Peyer's patch (tissue), 4 donors: ENCODE results near the gene KRTAP4-11. TPM values are rescaled to one million over a fixed set of nuclear protein-coding genes. Genes with fewer than 3 reads are reported as not detected.

ENCODE experiments used
- DNase-seq, 3 donors: peaks; one replicate each; pipeline ENCODE4 v3.0.0-alpha.2; 2017 to 2019
- H3K27ac ChIP-seq, 4 donors: fragments of 200-600 bp; sonication (generic); one replicate each; pipeline ENCODE4 v1.5.1; 2016 to 2019
- H3K27me3 ChIP-seq, 2 donors: fragments of 200-600 bp; sonication (generic); one replicate each; pipeline ENCODE4 v1.5.1; 2019
- H3K36me3 ChIP-seq, 3 donors: fragments of 200-600 bp; sonication (generic); one replicate each; pipeline ENCODE4 v1.5.1; 2016 to 2019
- H3K4me1 ChIP-seq, 4 donors: fragments of 200-600 bp; sonication (generic); one replicate each; pipeline ENCODE4 v1.5.1; 2016 to 2019
- H3K4me3 ChIP-seq, 4 donors: fragments of 200-600 bp; sonication (generic); 1 replicate in 3 of 4; 2 replicates in 1 of 4; pipeline ENCODE4 v1.5.1; 2016 to 2019; ENCODE audit warnings: mild to moderate bottlenecking in 1 of 4
- H3K9me3 ChIP-seq, 4 donors: fragments of 200-600 bp; sonication (generic); one replicate each; pipeline ENCODE4 v1.5.1; 2016 to 2019; ENCODE audit warnings: mild to moderate bottlenecking in 1 of 4
- POLR2A ChIP-seq, 2 donors: fragments of 450-650 bp; IDR thresholded peaks; one replicate each; pipeline ENCODE4 v1.5.1; 2017; ENCODE audit warnings: antibody characterized with exemption in 2 of 2, mild to moderate bottlenecking in 2 of 2, moderate library complexity in 2 of 2
- total RNA-seq, 4 donors: library from RNA; depleted of rRNA; stranded (reverse); fragments of >200 nt; gene quantifications; one replicate each; pipeline ENCODE4 v1.1.0, GENCODE V29; 2016
- TF ChIP-seq, protein P1 (sequence below), 6 experiments: fragments of 450-650 bp in 4 of 6; fragments of 200-600 bp in 2 of 6; sonication (generic) in 1 of 6; IDR thresholded peaks; one replicate each; pipeline ENCODE4 v1.5.1; 2017 to 2019; ENCODE audit warnings: antibody characterized with exemption in 6 of 6, mild to moderate bottlenecking in 3 of 6, moderate library complexity in 1 of 6

The KRTAP4-11 gene
- total RNA-seq, 4 donors from 2014 or later, result not detected

DNA sequence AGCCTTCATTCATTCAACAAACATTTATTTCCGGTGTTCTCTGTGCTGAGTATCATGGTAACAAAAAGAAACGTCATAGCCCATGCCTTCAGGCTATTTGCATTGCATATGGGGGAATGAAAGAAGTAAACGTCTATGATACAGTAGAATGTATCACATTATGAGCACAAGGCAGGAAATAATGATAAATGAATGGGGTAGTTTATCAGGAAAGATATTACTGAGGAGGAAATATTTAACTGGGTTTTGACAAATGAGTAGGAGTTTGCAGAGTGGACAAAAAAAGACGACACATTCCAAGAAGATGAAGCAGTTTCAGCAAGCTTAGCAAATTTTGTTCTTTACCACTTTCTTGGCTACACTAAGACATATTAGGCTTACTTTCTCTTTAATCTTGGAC is 35.5 kb downstream of the KRTAP4-11 start:
- TF ChIP-seq, protein P1, sequence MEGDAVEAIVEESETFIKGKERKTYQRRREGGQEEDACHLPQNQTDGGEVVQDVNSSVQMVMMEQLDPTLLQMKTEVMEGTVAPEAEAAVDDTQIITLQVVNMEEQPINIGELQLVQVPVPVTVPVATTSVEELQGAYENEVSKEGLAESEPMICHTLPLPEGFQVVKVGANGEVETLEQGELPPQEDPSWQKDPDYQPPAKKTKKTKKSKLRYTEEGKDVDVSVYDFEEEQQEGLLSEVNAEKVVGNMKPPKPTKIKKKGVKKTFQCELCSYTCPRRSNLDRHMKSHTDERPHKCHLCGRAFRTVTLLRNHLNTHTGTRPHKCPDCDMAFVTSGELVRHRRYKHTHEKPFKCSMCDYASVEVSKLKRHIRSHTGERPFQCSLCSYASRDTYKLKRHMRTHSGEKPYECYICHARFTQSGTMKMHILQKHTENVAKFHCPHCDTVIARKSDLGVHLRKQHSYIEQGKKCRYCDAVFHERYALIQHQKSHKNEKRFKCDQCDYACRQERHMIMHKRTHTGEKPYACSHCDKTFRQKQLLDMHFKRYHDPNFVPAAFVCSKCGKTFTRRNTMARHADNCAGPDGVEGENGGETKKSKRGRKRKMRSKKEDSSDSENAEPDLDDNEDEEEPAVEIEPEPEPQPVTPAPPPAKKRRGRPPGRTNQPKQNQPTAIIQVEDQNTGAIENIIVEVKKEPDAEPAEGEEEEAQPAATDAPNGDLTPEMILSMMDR (IDR thresholded peaks at IDR 0.05), result no peak
- TF ChIP-seq POLR2A (IDR thresholded peaks at IDR 0.05), result no peak
- Histone ChIP-seq H3K27ac (no peak overlapping the region), H3K27me3 (no peaks in the 10 kb centered on the region), H3K4me1 (no peaks in the 10 kb centered on the region), H3K4me3 (no peak overlapping the region), H3K36me3 (no peaks in the 10 kb centered on the region), H3K9me3 (no peaks in the 10 kb centered on the region)
- DNase-seq, result no peak

DNA sequence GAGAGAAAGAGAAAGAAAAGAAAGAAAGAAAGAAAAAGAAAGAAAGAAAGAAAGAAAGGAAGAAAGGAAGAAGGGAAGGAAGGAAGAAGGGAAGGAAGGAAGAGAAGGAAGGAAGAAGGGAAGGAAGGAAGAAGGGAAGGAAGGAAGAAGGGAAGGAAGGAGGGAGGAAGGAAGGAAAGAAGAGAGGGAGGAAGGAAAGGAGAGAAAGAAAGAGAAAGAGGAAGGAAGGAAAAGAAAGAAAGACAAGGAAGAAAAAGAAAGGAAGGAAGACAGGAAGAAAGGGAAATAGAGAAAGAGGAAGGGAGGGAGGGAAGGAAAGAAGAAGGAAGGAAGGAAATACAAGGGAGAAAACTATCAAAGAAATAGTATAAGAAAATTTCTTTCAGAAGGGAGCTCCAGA is 41.4 kb downstream of the KRTAP4-11 start:
- no peaks in the 10 kb centered on the region for H3K4me1 ChIP-seq
- H3K27ac ChIP-seq, result no peak overlapping the region
- TF ChIP-seq, protein P1 (IDR thresholded peaks at IDR 0.05), result no peak
- TF ChIP-seq POLR2A (IDR thresholded peaks at IDR 0.05), result no peak
- no peaks in the 10 kb centered on the region for H3K36me3 ChIP-seq
- H3K9me3 ChIP-seq, result no peaks in the 10 kb centered on the region
- no peaks in the 10 kb centered on the region for H3K27me3 ChIP-seq
- no peak overlapping the region for H3K4me3 ChIP-seq
- DNase-seq, result no peak

DNA sequence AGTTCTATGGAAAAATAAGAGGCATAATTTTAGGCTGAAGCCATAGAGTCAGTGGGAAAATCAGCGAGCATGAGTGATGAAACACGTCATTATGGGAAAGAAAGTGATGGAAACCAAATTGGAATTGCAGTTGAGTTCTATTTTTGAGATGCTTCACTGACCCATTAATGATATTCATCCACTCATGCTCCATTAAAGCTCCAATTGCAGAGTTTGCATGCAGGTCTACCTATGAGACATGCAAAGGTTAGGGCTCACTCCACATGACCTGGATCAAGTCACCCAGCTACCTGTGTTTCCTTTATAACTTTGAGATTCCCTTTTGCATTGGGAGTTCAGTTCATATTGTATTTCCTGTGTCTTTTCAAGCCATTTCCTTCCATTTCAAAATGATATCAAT is 44.5 kb downstream of the KRTAP4-11 start:
- DNase-seq, result no peak
- Histone ChIP-seq H3K9me3 (no peaks in the 10 kb centered on the region), H3K4me3 (no peak overlapping the region), H3K4me1 (no peaks in the 10 kb centered on the region), H3K27ac (no peak overlapping the region), H3K36me3 (no peaks in the 10 kb centered on the region), H3K27me3 (no peaks in the 10 kb centered on the region)
- TF ChIP-seq POLR2A (IDR thresholded peaks at IDR 0.05), result no peak
- TF ChIP-seq, protein P1 (IDR thresholded peaks at IDR 0.05), result no peak

DNA sequence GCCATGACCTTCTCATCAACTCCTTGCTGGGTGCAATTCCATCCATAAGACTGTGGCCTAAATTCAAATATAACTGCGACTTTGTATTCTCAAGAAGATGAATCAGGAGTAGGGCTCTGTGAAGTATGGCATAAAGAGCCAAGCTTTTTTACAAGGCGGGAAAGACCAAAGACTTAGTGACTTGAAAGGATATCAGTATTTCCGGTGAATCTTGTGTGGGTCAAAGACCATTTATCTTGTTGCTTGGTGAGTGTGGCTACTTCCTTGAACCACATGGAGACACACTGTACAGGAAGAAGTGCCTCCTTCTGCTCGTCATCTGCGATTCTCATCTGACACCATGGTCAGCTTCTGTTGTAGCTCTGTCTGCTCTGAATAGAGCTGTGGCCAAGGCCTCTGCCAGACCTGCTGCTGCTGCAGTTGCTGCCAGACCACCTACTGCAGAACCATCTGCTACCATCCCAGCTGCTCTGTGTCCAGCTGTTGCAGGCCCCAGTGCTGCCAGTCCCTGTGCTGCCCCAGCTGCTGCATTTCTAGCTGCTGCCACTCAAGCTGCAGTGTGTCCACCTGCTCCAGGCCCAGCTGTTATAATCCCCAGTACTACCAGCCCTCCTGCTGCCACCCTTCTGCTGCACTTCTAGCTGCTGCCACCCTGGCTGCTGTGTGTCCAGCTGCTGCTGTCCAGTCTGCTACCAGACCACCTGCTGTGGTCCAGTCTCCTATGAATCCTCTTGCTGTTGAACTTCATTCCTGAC is 46.4 kb downstream of the KRTAP4-11 start:
- TF ChIP-seq, protein P1 (IDR thresholded peaks at IDR 0.05), result no peak
- no peak for TF ChIP-seq POLR2A (IDR thresholded peaks at IDR 0.05)
- H3K27me3 ChIP-seq, result no peaks in the 10 kb centered on the region
- H3K27ac ChIP-seq, result no peak overlapping the region
- no peak for DNase-seq
- no peak overlapping the region for H3K4me3 ChIP-seq
- H3K9me3 ChIP-seq, result no peaks in the 10 kb centered on the region
- no peaks in the 10 kb centered on the region for H3K4me1 ChIP-seq
- H3K36me3 ChIP-seq, result no peaks in the 10 kb centered on the region

DNA sequence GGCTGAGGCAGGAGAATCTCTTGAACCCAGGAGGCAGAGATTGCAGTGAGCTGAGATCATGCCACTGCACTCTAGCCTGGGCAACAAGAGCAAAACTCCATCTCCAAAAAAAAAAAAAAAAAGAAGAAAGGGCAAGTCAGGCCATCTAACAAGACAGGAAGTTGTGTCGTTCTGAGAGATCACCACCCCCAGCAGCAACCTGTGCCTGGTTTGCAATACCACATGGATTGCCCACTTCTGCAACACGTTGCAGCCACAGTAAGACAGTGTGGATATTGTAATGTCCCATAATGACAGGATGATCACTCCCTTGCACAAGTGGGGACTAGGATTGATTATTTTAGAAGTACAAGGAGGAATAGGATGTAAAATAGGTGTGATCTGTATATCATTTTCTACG is 49.1 kb downstream of the KRTAP4-11 start:
- Histone ChIP-seq H3K4me1 (no peaks in the 10 kb centered on the region), H3K27ac (no peak overlapping the region), H3K36me3 (no peaks in the 10 kb centered on the region), H3K9me3 (no peaks in the 10 kb centered on the region), H3K4me3 (no peak overlapping the region), H3K27me3 (no peaks in the 10 kb centered on the region)
- TF ChIP-seq, protein P1 (IDR thresholded peaks at IDR 0.05), result no peak
- no peak for TF ChIP-seq POLR2A (IDR thresholded peaks at IDR 0.05)
- no peak for DNase-seq
